Bronchial smooth muscle cell (primary cell): ENCODE measurements around the gene GLRA2. TPM values are rescaled to one million over a fixed set of nuclear protein-coding genes. Genes with fewer than 3 reads are reported as not detected.

Experiments used
- total RNA-seq: library from RNA; depleted of rRNA; stranded (reverse); fragments of >200 nt; gene quantifications from 2 replicates; pipeline ENCODE4 v1.2.1, GENCODE V29; 2014

Gene GLRA2
- not detected in 2 replicates for total RNA-seq

DNA sequence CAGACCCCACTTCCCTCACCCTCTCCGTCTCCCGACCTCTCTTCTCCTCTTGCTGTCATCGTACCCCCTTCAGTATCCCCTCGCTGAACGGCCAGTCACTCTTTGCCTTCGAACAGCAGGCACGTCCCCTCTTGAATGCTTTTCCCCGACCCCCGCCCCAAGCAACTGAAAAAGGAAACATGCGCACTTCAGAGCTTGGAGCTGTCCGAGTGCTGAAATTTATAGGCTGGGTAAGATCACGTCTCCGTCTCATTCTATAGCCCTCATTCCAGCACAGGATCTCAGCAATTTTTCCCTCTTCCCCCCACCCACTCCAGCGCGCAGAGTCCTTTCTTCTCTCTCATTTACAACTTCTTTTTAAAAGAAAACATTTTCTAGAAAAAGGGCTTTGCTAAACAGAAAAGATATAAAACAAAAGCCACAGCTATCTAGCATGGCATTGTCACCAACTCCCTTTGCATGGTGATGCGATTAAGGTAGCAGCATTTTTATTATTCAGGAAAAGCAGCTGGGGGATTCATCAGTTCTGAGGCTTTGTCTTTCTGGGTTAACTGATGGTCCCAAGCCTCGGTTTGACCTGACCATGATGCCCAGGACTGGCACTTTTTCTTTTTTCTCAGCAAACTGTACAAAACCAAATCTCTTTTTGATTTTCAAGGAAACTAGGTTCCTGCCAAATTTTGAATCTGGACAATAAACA lies at the start of gene GLRA2:
Gene GLRA2 (plus strand): TSS at position 247 of the 700 bp plus-strand sequence. CDS start 522 bp downstream, outside the sequence.

